Adrenal gland (tissue), 12 donors: Measurements from ENCODE around the gene HTATSF1. TPM values are rescaled to one million over a fixed set of nuclear protein-coding genes. Genes with fewer than 3 reads are reported as not detected.

Source experiments
- DNase-seq, 7 donors: peaks; one replicate each; pipeline ENCODE4 v3.0.0-alpha.2; 2019 to 2020
- H3K27ac ChIP-seq, 5 donors: fragments of 200-600 bp; sonication (generic) in 4 of 5; 1 replicate in 3 of 5; 2 replicates in 2 of 5; pipeline versions ENCODE4 v1.5.1 to v1.8.0; 2016 to 2020; ENCODE audit warnings: mild to moderate bottlenecking in 1 of 5
- H3K27me3 ChIP-seq: fragments of 200-600 bp; 2 replicates; pipeline ENCODE4 v1.8.0; 2021
- H3K36me3 ChIP-seq, 2 donors: fragments of 200-600 bp; replicated peaks in 1 of 2; 1 replicate in 1 of 2; 2 replicates in 1 of 2; pipeline versions ENCODE4 v1.5.1 to v1.8.0; 2018 to 2022
- H3K4me1 ChIP-seq, 2 donors: fragments of 200-600 bp; replicated peaks in 1 of 2; 1 replicate in 1 of 2; 2 replicates in 1 of 2; pipeline versions ENCODE4 v1.5.1 to v1.8.0; 2018 to 2021
- H3K4me3 ChIP-seq, 4 donors: fragments of 200-600 bp; sonication (generic) in 3 of 4; one replicate each; pipeline ENCODE4 v1.5.1; 2016 to 2018
- H3K9me3 ChIP-seq, 3 donors: fragments of 200-600 bp; sonication (generic) in 1 of 3; replicated peaks in 1 of 3; 1 replicate in 2 of 3; 2 replicates in 1 of 3; pipeline versions ENCODE4 v1.5.1 to v1.8.0; 2016 to 2021
- CTCF ChIP-seq, 6 experiments: fragments of 450-650 bp in 4 of 6; fragments of 200-600 bp in 2 of 6; sonication (generic) in 1 of 6; IDR thresholded peaks; 1 replicate in 5 of 6; 2 replicates in 1 of 6; pipeline versions ENCODE4 v1.5.1 to v1.8.0; 2016 to 2021; ENCODE audit warnings: antibody characterized with exemption in 6 of 6, mild to moderate bottlenecking in 2 of 6, moderate library complexity in 1 of 6
- POLR2A ChIP-seq, 2 donors: fragments of 450-650 bp; IDR thresholded peaks; one replicate each; pipeline ENCODE4 v1.6.1; 2017; ENCODE audit warnings: antibody characterized with exemption in 2 of 2, mild to moderate bottlenecking in 2 of 2, moderate library complexity in 1 of 2
- WGBS, 4 donors: extraction: QIAGEN DNeasy Blood & Tissue Kit in 2 of 4; methylation state at CpG; one replicate each; pipeline versions ENCODE4 v1.1.5 to v1.1.7; 2013 to 2017; 5-methylcytosine and 5-hydroxymethylcytosine counted together
- intact Hi-C, 2 donors: fragments of 100-400 bp; cut with DNase I; formaldehyde crosslinking; loops; one replicate each; pipeline versions ENCODE4 v1.14.1 to v1.15.0; 2022 to 2023
- polyA plus RNA-seq, 3 donors: library from polyadenylated mRNA; stranded (reverse); fragments of 200-250 nt in 2 of 3; fragments of 350-450 nt in 1 of 3; fragmentation: Illumina TruSeq in 1 of 3; extraction: RNeasy Lipid Tissue Mini Kit (QIAGEN cat#74804) in 1 of 3; gene quantifications; one replicate each; pipeline ENCODE4 v1.2.3, GENCODE V29; 2013 to 2014
- total RNA-seq, 9 donors: library from RNA; depleted of rRNA in 4 of 9; stranded (reverse); fragments of >200 nt in 4 of 9; fragments of 120-200 nt in 1 of 9; fragmentation: NEBNext Ultra II Directional in 1 of 9; extraction: Animal tissue kit (Norgen Biotek cat#: 25700) in 1 of 9; gene quantifications; one replicate each; pipeline versions ENCODE4 v1.1.0 to v1.2.4, GENCODE V29; 2013 to 2023
- donor health status: healthy with polysubstance abuse.
- donor health status: Bipolar disorder and iron deficiency.
- donor health status: DM: yes; HTN: yes; CAD: no.
- donor health status: DM: no; HTN: no; CAD: no.
- donor health status: DM: no; HTN: no; CAD: no.
- donor health status: DM: yes; HTN: yes; CAD: no.

HTATSF1 gene
- total and polyA plus RNA-seq, 12 donors, result 21.0 to 129 (median 56.5) TPM

DNA sequence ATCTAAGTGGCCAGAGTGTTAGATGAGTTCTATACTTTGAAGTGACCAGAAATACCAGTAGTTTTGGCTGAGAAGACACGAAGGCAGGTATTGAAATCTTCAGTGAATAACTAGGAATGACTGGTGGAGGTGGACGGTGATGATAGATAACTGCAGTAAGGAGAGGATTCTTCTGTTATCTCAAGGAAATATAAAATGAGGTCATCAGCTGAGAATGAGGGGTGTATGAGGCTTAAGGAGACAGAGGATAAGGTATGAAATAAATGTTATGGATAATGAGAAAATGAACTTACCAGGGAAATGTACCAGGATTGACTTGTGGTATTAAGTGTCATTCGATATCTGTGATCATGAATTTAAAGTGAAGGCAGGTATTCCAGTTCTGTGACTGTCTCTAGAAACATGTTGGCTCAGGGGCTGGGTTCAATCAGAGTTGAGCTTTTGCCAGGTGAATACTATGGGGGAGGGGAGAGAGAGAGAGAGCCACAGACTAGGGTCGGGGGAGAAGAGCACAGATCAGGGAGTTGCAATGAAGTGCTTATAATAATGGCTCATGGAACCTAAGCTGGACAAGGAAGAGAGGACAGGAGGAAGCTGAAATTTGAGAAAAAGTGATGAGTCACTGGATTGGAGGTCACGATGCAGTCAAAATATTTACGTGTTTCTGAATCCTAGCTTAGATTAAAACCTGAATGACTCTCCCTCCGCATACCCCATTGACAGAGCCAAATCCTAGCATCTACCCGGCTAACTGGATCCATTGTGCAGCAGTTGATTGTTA, 47.2 kb upstream of the HTATSF1 start:
- no peaks in the 10 kb centered on the region for H3K27me3 ChIP-seq
- no peak overlapping the region for H3K4me3 ChIP-seq
- no peak for TF ChIP-seq CTCF (IDR thresholded peaks at IDR 0.05)
- TF ChIP-seq POLR2A (IDR thresholded peaks at IDR 0.05), result no peak
- H3K27ac ChIP-seq, result no peak overlapping the region
- no peak for DNase-seq
- no peaks in the 10 kb centered on the region for H3K4me1 ChIP-seq
- WGBS, 4 donors, result 49 to 75% (median 59%) methylated on average over 8 of the region's 8 CpGs
- intact Hi-C loops, result no loop called here
- no peaks in the 10 kb centered on the region for H3K36me3 ChIP-seq
- no peaks in the 10 kb centered on the region for H3K9me3 ChIP-seq

DNA sequence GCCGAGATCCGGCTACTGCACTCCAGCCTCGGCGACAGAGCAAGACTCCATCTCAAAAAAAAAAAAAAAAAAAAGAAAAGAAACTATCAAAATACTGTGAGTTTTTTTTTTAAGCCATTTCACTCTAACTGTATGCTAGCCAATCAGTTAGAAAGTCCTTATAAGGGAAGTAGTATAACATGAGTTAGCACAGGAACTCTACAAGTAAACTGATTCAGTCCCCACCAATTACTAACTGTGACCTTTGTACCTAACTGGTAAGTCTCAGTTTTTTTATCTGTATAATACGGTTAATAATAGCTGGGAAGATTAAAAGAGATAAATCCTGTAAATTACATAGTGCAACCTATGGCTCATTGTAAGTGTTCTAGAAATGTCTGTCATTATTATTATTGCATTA, 44.8 kb upstream of the HTATSF1 start:
- Histone ChIP-seq H3K36me3 (no peaks in the 10 kb centered on the region), H3K27ac (no peak overlapping the region), H3K27me3 (no peaks in the 10 kb centered on the region), H3K4me1 (no peaks in the 10 kb centered on the region), H3K9me3 (no peaks in the 10 kb centered on the region), H3K4me3 (no peak overlapping the region)
- no peak for DNase-seq
- no peak for TF ChIP-seq CTCF (IDR thresholded peaks at IDR 0.05)
- no peak for TF ChIP-seq POLR2A (IDR thresholded peaks at IDR 0.05)
- 76 to 93% (median 90%) methylated on average over 5 of the region's 5 CpGs for WGBS, 4 donors
- intact Hi-C loops, result no loop called here

- no peak for DNase-seq
- intact Hi-C loops, result no loop called here
- TF ChIP-seq POLR2A (IDR thresholded peaks at IDR 0.05) (no peak), CTCF (IDR thresholded peaks at IDR 0.05) (no peak)
- Histone ChIP-seq H3K27ac (no peak overlapping the region), H3K4me1 (no peaks in the 10 kb centered on the region), H3K4me3 (no peak overlapping the region), H3K9me3 (no peaks in the 10 kb centered on the region), H3K27me3 (no peaks in the 10 kb centered on the region), H3K36me3 (no peaks in the 10 kb centered on the region)
- 58 to 76% (median 73%) methylated on average over 1 of the region's 1 CpG for WGBS, 4 donors
Observed at GRCh38 chrX:136453114-136453513, 44.3 kb upstream of the HTATSF1 start.

DNA sequence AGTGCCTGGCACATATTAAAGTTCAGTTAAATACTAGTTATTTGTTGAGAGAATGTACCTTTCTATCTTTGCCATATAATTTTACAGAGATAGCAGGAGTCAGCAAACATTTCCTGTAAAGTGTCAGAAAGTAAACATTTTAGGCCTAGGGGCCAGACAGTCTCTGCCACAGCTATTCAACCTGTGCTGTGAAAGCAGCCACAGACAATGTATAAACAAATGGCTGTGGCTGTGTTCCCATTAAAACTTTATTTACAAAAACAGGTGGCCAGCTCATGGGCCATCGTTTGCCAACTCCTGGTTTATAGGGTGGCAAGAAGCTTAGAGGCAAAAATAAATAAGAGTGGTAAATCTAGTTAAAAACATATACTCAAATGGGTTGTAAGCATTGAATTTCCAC, 43.6 kb upstream of the HTATSF1 start:
- WGBS, 4 donors, result 35 to 71% (median 56%) methylated on average over 1 of the region's 1 CpG
- Histone ChIP-seq H3K9me3 (no peaks in the 10 kb centered on the region), H3K4me1 (no peaks in the 10 kb centered on the region), H3K36me3 (no peaks in the 10 kb centered on the region), H3K4me3 (no peak overlapping the region), H3K27ac (no peak overlapping the region), H3K27me3 (no peaks in the 10 kb centered on the region)
- DNase-seq, result no peak
- intact Hi-C loops, result no loop called here
- no peak for TF ChIP-seq POLR2A (IDR thresholded peaks at IDR 0.05)
- no peak for TF ChIP-seq CTCF (IDR thresholded peaks at IDR 0.05)
